Heart left ventricle (tissue), 16 donors: Measurements from ENCODE around the gene FAM161B. TPM values are rescaled to one million over a fixed set of nuclear protein-coding genes. Genes with fewer than 3 reads are reported as not detected.
"Not testable (repeated sequence)": the region's sequence is repeated elsewhere in the genome, so short reads cannot be mapped to it uniquely, and the experiment has no call there.

Source experiments
- ATAC-seq, 4 donors: fragments of 200-7000 bp; cut with Tn5 transposase; one replicate each; pipeline ENCODE4 v1.9.1; 2020 to 2022; ENCODE audit warnings: moderate library complexity in 4 of 4, mild to moderate bottlenecking in 3 of 4, moderate number of reproducible peaks in 1 of 4
- DNase-seq, 5 donors: peaks; one replicate each; pipeline ENCODE4 v3.0.0-alpha.2; 2020
- H3K27ac ChIP-seq, 12 donors: fragments of 200-600 bp; sonication (generic) in 4 of 12; one replicate each; pipeline versions ENCODE4 v1.5.0 to v1.8.0; 2016 to 2022; ENCODE audit warnings: mild to moderate bottlenecking in 2 of 12
- H3K27me3 ChIP-seq, 9 donors: fragments of 200-600 bp; sonication (generic) in 2 of 9; one replicate each; pipeline versions ENCODE4 v1.5.1 to v1.8.0; 2016 to 2022; ENCODE audit warnings: mild to moderate bottlenecking in 3 of 9
- H3K36me3 ChIP-seq, 9 donors: fragments of 200-600 bp; sonication (generic) in 2 of 9; one replicate each; pipeline versions ENCODE4 v1.5.0 to v1.8.0; 2018 to 2022; ENCODE audit warnings: mild to moderate bottlenecking in 2 of 9
- H3K4me1 ChIP-seq, 12 donors: fragments of 200-600 bp; sonication (generic) in 4 of 12; one replicate each; pipeline versions ENCODE4 v1.5.0 to v1.8.0; 2016 to 2022; ENCODE audit warnings: mild to moderate bottlenecking in 3 of 12
- H3K4me3 ChIP-seq, 12 donors: fragments of 200-600 bp; sonication (generic) in 4 of 12; one replicate each; pipeline versions ENCODE4 v1.5.0 to v1.8.0; 2017 to 2022; ENCODE audit warnings: mild to moderate bottlenecking in 9 of 12, moderate library complexity in 4 of 12
- H3K9me3 ChIP-seq, 12 donors: fragments of 200-600 bp; sonication (generic) in 4 of 12; one replicate each; pipeline versions ENCODE4 v1.5.0 to v1.8.0; 2016 to 2022; ENCODE audit warnings: mild to moderate bottlenecking in 1 of 12
- POLR2A ChIP-seq, 2 donors: fragments of 450-650 bp; IDR thresholded peaks; one replicate each; pipeline ENCODE4 v1.6.1; 2017; ENCODE audit warnings: antibody characterized with exemption in 2 of 2, mild to moderate bottlenecking in 2 of 2, moderate library complexity in 2 of 2
- WGBS, 4 donors: extraction: QIAGEN DNeasy Blood & Tissue Kit in 2 of 4; methylation state at CpG; one replicate each; pipeline versions ENCODE4 v1.1.5 to v1.1.7; 2013 to 2018; 5-methylcytosine and 5-hydroxymethylcytosine counted together
- intact Hi-C, 10 donors: fragments of 100-400 bp; cut with DNase I; formaldehyde crosslinking; loops; one replicate each; pipeline versions ENCODE4 v1.11.1 to v1.14.2; 2022
- polyA plus RNA-seq, 2 donors: library from polyadenylated mRNA; stranded (reverse); fragments of 200-250 nt; gene quantifications; one replicate each; pipeline ENCODE4 v1.2.3, GENCODE V29; 2013
- total RNA-seq, 9 donors: library from RNA; depleted of rRNA in 2 of 9; stranded (reverse); fragments of >200 nt in 2 of 9; fragmentation: NEBNext Ultra II Directional in 3 of 9; extraction: Animal tissue kit (Norgen Biotek cat#: 25700) in 3 of 9; gene quantifications; one replicate each; pipeline versions ENCODE4 v1.1.0 to v1.2.4, GENCODE V29; 2016 to 2023
- TF ChIP-seq, protein P1 (sequence below), 12 donors: fragments of 200-600 bp; sonication (generic) in 4 of 12; IDR thresholded peaks; one replicate each; pipeline versions ENCODE4 v1.5.0 to v1.8.0; 2018 to 2022; ENCODE audit warnings: antibody characterized with exemption in 12 of 12, mild to moderate bottlenecking in 5 of 12
- donor health status: ischemic (EF 13 %, LVEDD 7.1; RV severe dilation, severe dysfunction).
- donor health status: healthy with polysubstance abuse.
- donor health status: DM: no; HTN: yes; CAD: no.
- donor health status: DM: no; HTN: no; CAD: no.
- donor health status: ischemic (EF 25% LVEDD 6.9; RV normal size, moderate dysfunction).
- donor health status: ischemic (EF 25% LVEDD 5.7; RV mildly dilated, moderate dysfunction).
- donor health status: healthy.
- donor health status: DM: yes; HTN: yes; CAD: no.
- donor health status: ischemic (EF 35%, LVEDD 5.7; RV mildly dilated, moderate dysfunction).
- donor health status: nonischemic (EF 11% LVEDD 7.7; RV severe dilation, severe dysfunction).
- donor health status: DM: yes; HTN: yes; CAD: no.
- donor health status: PGD.
- donor health status: ischemic (EF 29% LVEDD 5.4; RV normal size, mild dysfunction).
- donor health status: nonischemic (EF 23%, LVEDD 6.1; RV moderate dilation, normal function).

FAM161B gene
- total and polyA plus RNA-seq, 11 donors, result 1.9 to 6.5 (median 3.6) TPM

DNA sequence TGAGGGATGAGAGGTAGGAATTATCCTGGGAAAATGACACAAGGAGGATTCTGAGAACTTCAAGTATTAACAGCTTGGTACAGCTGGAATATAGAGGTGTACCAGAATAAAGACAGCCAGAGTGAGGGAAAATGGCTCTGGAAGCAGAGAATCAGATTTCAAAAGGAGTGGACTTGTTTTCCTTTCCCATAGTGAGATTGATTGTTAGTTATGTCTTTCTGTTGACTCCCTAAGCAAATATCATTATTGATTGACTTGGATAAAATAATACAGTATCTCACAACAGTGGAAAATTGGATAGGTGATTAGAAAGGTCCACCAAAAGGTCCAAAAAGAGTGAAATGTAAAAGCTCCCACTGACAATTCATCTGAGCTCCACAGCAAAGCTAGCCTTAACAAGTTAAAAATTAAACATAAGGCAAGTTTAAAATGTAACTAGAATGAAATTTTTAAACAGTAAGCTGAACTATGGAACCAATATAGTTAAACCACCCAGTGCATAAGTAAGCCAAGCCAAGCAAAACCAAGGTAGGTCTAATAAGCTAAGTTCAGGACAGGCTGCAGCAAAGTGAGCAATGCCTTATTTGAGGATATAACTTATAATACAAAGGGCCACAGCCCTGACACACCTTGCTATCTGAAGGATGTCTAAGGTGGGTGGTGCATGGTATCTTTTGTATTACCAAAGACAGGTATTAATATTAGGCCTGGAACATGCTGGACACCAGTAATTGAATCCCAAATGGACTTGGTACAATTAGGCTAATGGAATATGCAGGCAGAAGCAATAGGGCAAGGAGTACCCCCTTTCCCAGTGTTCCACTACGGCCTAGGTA, 47.4 kb upstream of the FAM161B start:
- no peak for TF ChIP-seq POLR2A (IDR thresholded peaks at IDR 0.05)
- TF ChIP-seq, protein P1, sequence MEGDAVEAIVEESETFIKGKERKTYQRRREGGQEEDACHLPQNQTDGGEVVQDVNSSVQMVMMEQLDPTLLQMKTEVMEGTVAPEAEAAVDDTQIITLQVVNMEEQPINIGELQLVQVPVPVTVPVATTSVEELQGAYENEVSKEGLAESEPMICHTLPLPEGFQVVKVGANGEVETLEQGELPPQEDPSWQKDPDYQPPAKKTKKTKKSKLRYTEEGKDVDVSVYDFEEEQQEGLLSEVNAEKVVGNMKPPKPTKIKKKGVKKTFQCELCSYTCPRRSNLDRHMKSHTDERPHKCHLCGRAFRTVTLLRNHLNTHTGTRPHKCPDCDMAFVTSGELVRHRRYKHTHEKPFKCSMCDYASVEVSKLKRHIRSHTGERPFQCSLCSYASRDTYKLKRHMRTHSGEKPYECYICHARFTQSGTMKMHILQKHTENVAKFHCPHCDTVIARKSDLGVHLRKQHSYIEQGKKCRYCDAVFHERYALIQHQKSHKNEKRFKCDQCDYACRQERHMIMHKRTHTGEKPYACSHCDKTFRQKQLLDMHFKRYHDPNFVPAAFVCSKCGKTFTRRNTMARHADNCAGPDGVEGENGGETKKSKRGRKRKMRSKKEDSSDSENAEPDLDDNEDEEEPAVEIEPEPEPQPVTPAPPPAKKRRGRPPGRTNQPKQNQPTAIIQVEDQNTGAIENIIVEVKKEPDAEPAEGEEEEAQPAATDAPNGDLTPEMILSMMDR (IDR thresholded peaks at IDR 0.05), result no peak
- no peak overlapping the region for H3K27ac ChIP-seq
- H3K4me1 ChIP-seq, result no peaks in the 10 kb centered on the region
- intact Hi-C loops, result no loop called here
- no peak overlapping the region for H3K4me3 ChIP-seq
- no peaks in the 10 kb centered on the region for H3K27me3 ChIP-seq
- no peak for ATAC-seq
- H3K36me3 ChIP-seq, result peaks cover 0 to 47% (median 5%) of the 10 kb centered on the region in 9 donors
- 91 to 100% (median 98%) methylated on average over 1 of the region's 1 CpG for WGBS, 4 donors
- DNase-seq, result no peak
- no peaks in the 10 kb centered on the region for H3K9me3 ChIP-seq

- Histone ChIP-seq H3K4me1 (no peaks in the 10 kb centered on the region), H3K27me3 (no peaks in the 10 kb centered on the region), H3K4me3 (no peak overlapping the region), H3K9me3 (no peaks in the 10 kb centered on the region), H3K27ac (no peak overlapping the region), H3K36me3 (peaks cover 0 to 41% (median 5%) of the 10 kb centered on the region in 9 donors)
- TF ChIP-seq, protein P1 (IDR thresholded peaks at IDR 0.05), result no peak
- no peak for TF ChIP-seq POLR2A (IDR thresholded peaks at IDR 0.05)
- ATAC-seq (no peak), DNase-seq (no peak)
- intact Hi-C loops, result no loop called here
- WGBS, 4 donors, result 37 to 69% (median 62%) methylated on average over 2 of the region's 2 CpGs
Observed at GRCh38 chr14:73996731-73997107, 46.8 kb upstream of the FAM161B start.

DNA sequence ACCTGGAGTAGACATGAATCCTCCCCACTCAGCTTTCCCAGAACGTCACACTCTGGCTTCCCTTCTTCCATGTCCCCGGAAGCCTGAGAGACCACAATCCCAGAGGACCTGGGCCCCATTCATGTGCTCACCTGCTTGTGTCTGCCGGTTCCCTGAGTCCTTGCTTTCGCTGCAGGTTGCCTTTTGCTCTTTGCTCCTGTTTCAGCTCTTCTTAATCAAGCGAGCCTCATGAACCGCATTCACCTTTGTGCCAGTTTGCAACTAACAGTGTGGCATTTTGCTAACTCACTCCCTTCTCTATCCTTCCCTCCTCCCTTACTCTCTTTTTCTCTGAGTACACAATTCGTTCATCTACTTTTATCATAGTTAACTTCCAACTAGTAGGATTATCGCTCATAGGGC, 46.1 kb upstream of the FAM161B start:
- no peak overlapping the region for H3K4me3 ChIP-seq
- no peaks in the 10 kb centered on the region for H3K27me3 ChIP-seq
- WGBS, 4 donors, result 94 to 98% (median 96%) methylated on average over 8 of the region's 8 CpGs
- ATAC-seq, result no peak
- no peak overlapping the region for H3K27ac ChIP-seq
- intact Hi-C loops, result no loop called here
- DNase-seq, result no peak
- peaks cover 0 to 37% (median 5%) of the 10 kb centered on the region in 9 donors for H3K36me3 ChIP-seq
- H3K4me1 ChIP-seq, result no peaks in the 10 kb centered on the region
- TF ChIP-seq POLR2A (IDR thresholded peaks at IDR 0.05), result no peak
- TF ChIP-seq, protein P1 (IDR thresholded peaks at IDR 0.05), result no peak
- H3K9me3 ChIP-seq, result no peaks in the 10 kb centered on the region

- H3K27ac ChIP-seq, H3K4me1 ChIP-seq, H3K9me3 ChIP-seq, H3K4me3 ChIP-seq, H3K27me3 ChIP-seq, DNase-seq, intact Hi-C loops, ATAC-seq: not testable (repeated sequence)
- 95 to 99% (median 97%) methylated on average over 7 of the region's 7 CpGs for WGBS, 4 donors
- peaks cover 0 to 32% (median 5%) of the 10 kb centered on the region in 9 donors for H3K36me3 ChIP-seq
Observed at GRCh38 chr14:73994926-73995325, 45.0 kb upstream of the FAM161B start.
